HepG2 (cell line): Measurements from ENCODE around the gene PSAP. TPM values are rescaled to one million over a fixed set of nuclear protein-coding genes. Genes with fewer than 3 reads are reported as not detected.
A peak's percentile ranks its signal among the peaks of the same experiment; 100 is the strongest.

Source experiments
- ADNP ChIP-seq: sonication (generic); formaldehyde crosslinking; IDR thresholded peaks from 2 replicates; pipeline ENCODE4 v1.4.0; 2020; ENCODE audit warnings: missing genetic modification reagents
- CEBPB ChIP-seq: IDR thresholded peaks from 2 replicates; pipeline ENCODE4 v1.6.1; 2011; ENCODE audit warnings: low read depth, low read length, improper control_type of control experiment, borderline replicate concordance
- DNMT3B ChIP-seq: conservative IDR thresholded peaks from 2 replicates; pipeline ENCODE4 v1.6.1; 2016; ENCODE audit warnings: missing biosample characterization, control low read depth
- FOSL1 ChIP-seq: sonication (generic); formaldehyde crosslinking; IDR thresholded peaks from 2 replicates; pipeline ENCODE4 v1.9.0; 2021; ENCODE audit warnings: missing genetic modification reagents, borderline replicate concordance
- FUBP1 ChIP-seq: sonication (generic); formaldehyde crosslinking; IDR thresholded peaks from 2 replicates; pipeline ENCODE4 v1.5.1; 2020; ENCODE audit warnings: missing genetic modification reagents, mild to moderate bottlenecking, borderline replicate concordance
- HOXA3 ChIP-seq: sonication (generic); formaldehyde crosslinking; IDR thresholded peaks from 2 replicates; pipeline ENCODE4 v1.5.0; 2020; ENCODE audit warnings: missing genetic modification reagents
- HOXA9 ChIP-seq: sonication (generic); formaldehyde crosslinking; IDR thresholded peaks from 2 replicates; pipeline ENCODE4 v1.8.1; 2022; ENCODE audit warnings: missing genetic modification reagents, mild to moderate bottlenecking, moderate library complexity, borderline replicate concordance
- JUN ChIP-seq: sonication (generic); formaldehyde crosslinking; IDR thresholded peaks from 2 replicates; pipeline ENCODE4 v1.4.0; 2020; ENCODE audit warnings: mild to moderate bottlenecking, missing genetic modification reagents
- KAT8 ChIP-seq: IDR thresholded peaks from 2 replicates; pipeline ENCODE4 v1.6.1; 2016; ENCODE audit warnings: missing genetic modification reagents, missing compliant biosample characterization
- MAFF ChIP-seq: IDR thresholded peaks from 2 replicates; pipeline ENCODE4 v1.6.1; 2011; ENCODE audit warnings: low read depth, low read length, improper control_type of control experiment
- MXD3 ChIP-seq: IDR thresholded peaks from 2 replicates; pipeline ENCODE4 v1.6.1; 2016; ENCODE audit warnings: mild to moderate bottlenecking, missing biosample characterization, missing genetic modification reagents
- MXD4 ChIP-seq: IDR thresholded peaks from 2 replicates; pipeline ENCODE4 v1.6.1; 2016; ENCODE audit warnings: mild to moderate bottlenecking, missing biosample characterization, missing genetic modification reagents
- NONO ChIP-seq, 2 experiments: fragments of 450-650 bp in 1 of 2; sonication (generic) in 1 of 2; formaldehyde crosslinking in 1 of 2; IDR thresholded peaks in 1 of 2; conservative IDR thresholded peaks in 1 of 2; 2 replicates each; pipeline versions ENCODE4 v1.6.1 to v1.8.0; 2017 to 2022; ENCODE audit warnings: mild to moderate bottlenecking in 1 of 2, missing genetic modification reagents in 1 of 2, moderate library complexity in 1 of 2
- REXO4 ChIP-seq: sonication (generic); formaldehyde crosslinking; IDR thresholded peaks from 2 replicates; pipeline ENCODE4 v1.8.0; 2022; ENCODE audit warnings: missing genetic modification reagents, mild to moderate bottlenecking, borderline replicate concordance
- ZC3H13 ChIP-seq: sonication (generic); formaldehyde crosslinking; IDR thresholded peaks from 2 replicates; pipeline ENCODE4 v1.8.1; 2023; ENCODE audit warnings: mild to moderate bottlenecking, missing genetic modification reagents, moderate library complexity
- ZNF180 ChIP-seq: sonication (generic); formaldehyde crosslinking; IDR thresholded peaks from 2 replicates; pipeline ENCODE4 v1.4.0; 2020; ENCODE audit warnings: low read depth, missing genetic modification reagents, borderline replicate concordance
- ZNF232 ChIP-seq: sonication (generic); formaldehyde crosslinking; IDR thresholded peaks from 2 replicates; pipeline ENCODE4 v1.4.0; 2020; ENCODE audit warnings: missing genetic modification reagents, borderline replicate concordance
- ZNF878 ChIP-seq: sonication (generic); formaldehyde crosslinking; IDR thresholded peaks from 2 replicates; pipeline ENCODE4 v1.8.1; 2023; ENCODE audit warnings: mild to moderate bottlenecking, missing genetic modification reagents, moderate library complexity
- ZSCAN22 ChIP-seq: sonication (generic); formaldehyde crosslinking; IDR thresholded peaks from 2 replicates; pipeline ENCODE4 v1.4.0; 2020; ENCODE audit warnings: mild to moderate bottlenecking, missing genetic modification reagents
- polyA plus RNA-seq, 8 experiments: library from polyadenylated mRNA; depleted of rRNA in 3 of 8; stranded (reverse) in 7 of 8; unstranded in 1 of 8; fragments of >200 nt; fragmentation: Illumina TruSeq in 4 of 8; extraction: Trizol in 4 of 8; gene quantifications; 2 replicates each; pipeline versions ENCODE4 v1.2.1 to v1.2.3, GENCODE V29; 2011 to 2016; ENCODE audit warnings: low read depth in 4 of 8, missing spikeins in 1 of 8, mixed read lengths in 1 of 8; ENCODE audit not compliant: insufficient read depth in 1 of 8
- total RNA-seq, 5 experiments: library from RNA; depleted of rRNA; stranded (reverse); fragments of >200 nt; fragmentation: Illumina TruSeq; extraction: Trizol; gene quantifications; 2 replicates each; pipeline ENCODE4 v1.2.3, GENCODE V29; 2016; ENCODE audit warnings: low read depth in 1 of 5
- TF ChIP-seq, protein P1 (sequence below): IDR thresholded peaks from 2 replicates; pipeline ENCODE4 v1.6.1; 2018; ENCODE audit warnings: missing genetic modification reagents, mild to moderate bottlenecking, missing compliant biosample characterization
- TF ChIP-seq, protein P2 (sequence below), 2 experiments: sonication (generic) in 1 of 2; formaldehyde crosslinking in 1 of 2; IDR thresholded peaks; 2 replicates each; pipeline versions ENCODE4 v1.4.0 to v1.6.1; 2016 to 2020; ENCODE audit warnings: borderline replicate concordance in 1 of 2, low read depth in 1 of 2, mild to moderate bottlenecking in 1 of 2, missing genetic modification reagents in 1 of 2

PSAP gene
- total and polyA plus RNA-seq, 2 of the 13 experiments (the other 11 are each of a cell fraction or from before 2014, with no cell fraction given), result 323 to 643 TPM

GRCh38 chr10:71860243-71861029 is 9.4 kb upstream of the PSAP start (continued):
- no peak for TF ChIP-seq ZNF232
- TF ChIP-seq HOXA9 (CRISPR knock-in tag), result no peak
- TF ChIP-seq ZNF180 (CRISPR knock-in tag), result no peak
- no peak for TF ChIP-seq ADNP (CRISPR knock-in tag)
- peak; percentile 35; the same call in 1 of the 2 replicates for TF ChIP-seq MXD3 (CRISPR knock-in tag)
- peak; percentile 95 for TF ChIP-seq MAFF
- TF ChIP-seq MXD4, result peak; percentile 88
- TF ChIP-seq HOXA3 (CRISPR knock-in tag), result peak; percentile 48; the same call in 1 of the 2 replicates
- TF ChIP-seq FOSL1 (CRISPR knock-in tag), result peak; percentile 56; the same call in 1 of the 2 replicates
- TF ChIP-seq DNMT3B (CRISPR knock-in tag), result no peak
- TF ChIP-seq JUN (CRISPR knock-in tag), result 0 out of 2 replicates have a peak, but pooled peaks have one; percentile 31
- TF ChIP-seq, protein P1, sequence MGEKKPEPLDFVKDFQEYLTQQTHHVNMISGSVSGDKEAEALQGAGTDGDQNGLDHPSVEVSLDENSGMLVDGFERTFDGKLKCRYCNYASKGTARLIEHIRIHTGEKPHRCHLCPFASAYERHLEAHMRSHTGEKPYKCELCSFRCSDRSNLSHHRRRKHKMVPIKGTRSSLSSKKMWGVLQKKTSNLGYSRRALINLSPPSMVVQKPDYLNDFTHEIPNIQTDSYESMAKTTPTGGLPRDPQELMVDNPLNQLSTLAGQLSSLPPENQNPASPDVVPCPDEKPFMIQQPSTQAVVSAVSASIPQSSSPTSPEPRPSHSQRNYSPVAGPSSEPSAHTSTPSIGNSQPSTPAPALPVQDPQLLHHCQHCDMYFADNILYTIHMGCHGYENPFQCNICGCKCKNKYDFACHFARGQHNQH, result peak; percentile 76; the same call in 1 of the 2 replicates
- peak; percentile 74 for TF ChIP-seq KAT8 (CRISPR knock-in tag)
- TF ChIP-seq ZC3H13 (CRISPR knock-in tag), result no peak
- TF ChIP-seq, protein P2, sequence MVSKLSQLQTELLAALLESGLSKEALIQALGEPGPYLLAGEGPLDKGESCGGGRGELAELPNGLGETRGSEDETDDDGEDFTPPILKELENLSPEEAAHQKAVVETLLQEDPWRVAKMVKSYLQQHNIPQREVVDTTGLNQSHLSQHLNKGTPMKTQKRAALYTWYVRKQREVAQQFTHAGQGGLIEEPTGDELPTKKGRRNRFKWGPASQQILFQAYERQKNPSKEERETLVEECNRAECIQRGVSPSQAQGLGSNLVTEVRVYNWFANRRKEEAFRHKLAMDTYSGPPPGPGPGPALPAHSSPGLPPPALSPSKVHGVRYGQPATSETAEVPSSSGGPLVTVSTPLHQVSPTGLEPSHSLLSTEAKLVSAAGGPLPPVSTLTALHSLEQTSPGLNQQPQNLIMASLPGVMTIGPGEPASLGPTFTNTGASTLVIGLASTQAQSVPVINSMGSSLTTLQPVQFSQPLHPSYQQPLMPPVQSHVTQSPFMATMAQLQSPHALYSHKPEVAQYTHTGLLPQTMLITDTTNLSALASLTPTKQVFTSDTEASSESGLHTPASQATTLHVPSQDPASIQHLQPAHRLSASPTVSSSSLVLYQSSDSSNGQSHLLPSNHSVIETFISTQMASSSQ (IDR thresholded peaks at IDR 0.05; ENCODE audit: low read depth), result no peak
- TF ChIP-seq, protein P2 (CRISPR knock-in tag; IDR thresholded peaks at IDR 0.05; ENCODE audit: borderline replicate concordance), result peak; percentile 23; the same call in 1 of the 2 replicates
- no peak for TF ChIP-seq NONO (IDR thresholded peaks at IDR 0.05)
- TF ChIP-seq NONO (CRISPR knock-in tag; conservative IDR thresholded peaks at IDR 0.05), result 0 out of 2 replicates have a peak, but pooled peaks have one; percentile 33
- no peak for TF ChIP-seq REXO4
- TF ChIP-seq CEBPB, result peak; percentile 23; the same call in 1 of the 2 replicates
- TF ChIP-seq ZSCAN22 (CRISPR knock-in tag), result no peak
- no peak for TF ChIP-seq FUBP1
- no peak for TF ChIP-seq ZNF878
